ENCODE measurements around the gene BRME1.
A peak's percentile ranks its signal among the peaks of the same experiment; 100 is the strongest.

The BRME1 gene

GRCh38 chr19:13905634-13906520, at the start of gene BRME1, which contains the start of gene CC2D1A:
BRME1 (minus strand) TSS chr19:13906117; CDS start chr19:13904892, 1,225 bp downstream.
CC2D1A (plus strand) TSS chr19:13906201; CDS start chr19:13906442, 241 bp downstream.
- Histone ChIP-seq H3K4me3 (ENCODE audit: low read depth, low read length) (peak within 1 kb of the TSS; percentile 88), H3K36me3 (ENCODE audit: control insufficient read depth in 2 of 2, insufficient read depth in 1 of 2, low read length in 2 of 2) (peaks cover 9 to 19% of the 10 kb centered on the region in 2 experiments; a peak in 2 of 3 replicates), H3K4me1 (ENCODE audit: control insufficient read depth, insufficient read depth, low read length) (no peaks in the 10 kb centered on the region; the same call in 1 of the 2 replicates), H3K27ac (ENCODE audit: extremely low read depth, low read depth, low read length) (peak within 1 kb of the TSS; percentile 70; the same call in 1 of the 2 replicates), H3K9me3 (ENCODE audit: control insufficient read depth, insufficient read depth, low read depth, low read length) (no peaks in the 10 kb centered on the region)
- ChIA-PET POLR2A (interaction anchor here (1.2 to 1.4 kb wide), 2 partner anchors 131 to 167 kb away, joined by 3 to 4 read pairs; partner anchors contain the start of gene MISP3), CTCF (interaction anchor here (0.5 to 2.3 kb wide), 6 partner anchors 8 to 230 kb away, joined by 3 to 7 read pairs (median 3); partner anchors contain the start of gene ASF1B)
- TF ChIP-seq ZNF768 (tag by site-specific recombination; IDR thresholded peaks at IDR 0.05) (no peak), ZSCAN4 (tag by site-specific recombination; IDR thresholded peaks at IDR 0.05) (no peak), ZNF423 (tag by site-specific recombination; IDR thresholded peaks at IDR 0.05) (no peak), ZNF335 (tag by site-specific recombination; conservative IDR thresholded peaks at IDR 0.05) (peak; percentile 85), ZNF26 (tag by site-specific recombination; IDR thresholded peaks at IDR 0.05) (no peak), ZNF311 (tag by site-specific recombination; IDR thresholded peaks at IDR 0.05; ENCODE audit: borderline replicate concordance) (no peak), ZBTB11 (tag by site-specific recombination; conservative IDR thresholded peaks at IDR 0.05; ENCODE audit: low read depth) (peak; percentile 63), KLF1 (tag by site-specific recombination; IDR thresholded peaks at IDR 0.05) (peak; percentile 91), HIC1 (tag by site-specific recombination; IDR thresholded peaks at IDR 0.05) (no peak), ZNF488 (tag by site-specific recombination; IDR thresholded peaks at IDR 0.05) (no peak), ZNF639 (tag by site-specific recombination; IDR thresholded peaks at IDR 0.05) (no peak), ZNF501 (tag by site-specific recombination; IDR thresholded peaks at IDR 0.05) (no peak), ZXDB (tag by site-specific recombination; IDR thresholded peaks at IDR 0.05) (peak; percentile 92), ZNF324 (tag by site-specific recombination; IDR thresholded peaks at IDR 0.05) (peak; percentile 20; the same call in 1 of the 2 replicates), BCL11B (tag by site-specific recombination; IDR thresholded peaks at IDR 0.05; ENCODE audit: low read depth) (peak; percentile 40; the same call in 1 of the 2 replicates), ZIC2 (tag by site-specific recombination; IDR thresholded peaks at IDR 0.05) (no peak), SP3 (tag by site-specific recombination; IDR thresholded peaks at IDR 0.05) (peak; percentile 93), ZNF449 (tag by site-specific recombination; IDR thresholded peaks at IDR 0.05) (peak; percentile 66), ZBTB6 (tag by site-specific recombination; IDR thresholded peaks at IDR 0.05) (no peak), ZNF214 (tag by site-specific recombination; IDR thresholded peaks at IDR 0.05; ENCODE audit: borderline replicate concordance) (no peak), KLF8 (tag by site-specific recombination; IDR thresholded peaks at IDR 0.05) (peak; percentile 87; the same call in 1 of the 2 replicates), ZNF791 (tag by site-specific recombination; IDR thresholded peaks at IDR 0.05) (no peak)

Measured in HEK293 (cell line).